GM21576 (cell line): ENCODE results near the gene KIF20B.
A peak's percentile ranks its signal among the peaks of the same experiment; 100 is the strongest.
"Not testable (repeated sequence)": the region's sequence is repeated elsewhere in the genome, so short reads cannot be mapped to it uniquely, and the experiment has no call there.

Experiments
- ATAC-seq: cut with Tn5 transposase; IDR thresholded peaks from one replicate; pipeline ENCODE4 v1.9.1; 2021; ENCODE audit warnings: mild to moderate bottlenecking, moderate library complexity; ENCODE audit not compliant: unreplicated experiment

Gene KIF20B

GRCh38 chr10:89690027-89690426, 11.4 kb upstream of the KIF20B start:
- no peak for ATAC-seq

DNA sequence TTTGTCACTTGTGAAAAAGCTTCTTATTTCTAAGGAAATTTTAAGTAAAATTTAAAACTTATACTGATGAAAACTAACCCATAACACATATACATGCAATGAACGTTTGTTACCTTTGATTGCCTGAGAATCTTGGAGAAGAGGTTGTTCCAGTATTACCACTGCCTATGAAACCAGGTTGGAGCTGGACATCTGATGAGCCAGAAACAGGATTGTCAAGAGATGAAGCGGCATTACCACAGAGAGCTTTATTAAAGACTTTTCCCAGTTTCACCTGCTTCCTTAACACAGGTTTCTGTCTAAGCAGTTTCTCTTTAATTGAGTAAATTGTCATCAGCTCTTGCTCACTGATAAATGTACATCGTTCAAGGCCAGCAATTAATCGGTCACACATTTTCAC, 9.0 kb upstream of the KIF20B start:
- no peak for ATAC-seq

GRCh38 chr10:89693176-89693575, 8.2 kb upstream of the KIF20B start:
- no peak for ATAC-seq

- no peak for ATAC-seq
These were observed 6.1 kb upstream of the KIF20B start for GRCh38 chr10:89695307-89695706.

DNA sequence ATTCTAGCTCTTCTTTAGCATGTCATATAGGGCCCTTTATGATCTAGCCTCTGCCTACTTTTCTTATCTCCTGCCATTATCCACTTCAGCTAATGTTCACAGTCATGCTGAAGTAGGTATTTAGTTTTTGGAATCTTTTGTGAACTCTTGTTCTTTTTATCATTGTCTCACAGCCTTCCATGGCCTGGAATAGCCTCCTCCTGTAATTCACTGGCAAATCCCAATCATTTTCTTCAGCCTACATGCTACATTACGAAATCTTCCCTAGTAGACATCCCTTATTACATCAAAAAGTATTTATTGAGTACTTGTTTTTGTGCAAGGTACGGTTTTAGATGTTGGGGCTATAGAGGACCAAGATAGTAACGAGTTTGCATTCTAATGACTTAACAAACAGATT, 3.4 kb upstream of the KIF20B start:
- no peak for ATAC-seq

GRCh38 chr10:89699581-89700064, 1.8 kb upstream of the KIF20B start:
- no peak for ATAC-seq

DNA sequence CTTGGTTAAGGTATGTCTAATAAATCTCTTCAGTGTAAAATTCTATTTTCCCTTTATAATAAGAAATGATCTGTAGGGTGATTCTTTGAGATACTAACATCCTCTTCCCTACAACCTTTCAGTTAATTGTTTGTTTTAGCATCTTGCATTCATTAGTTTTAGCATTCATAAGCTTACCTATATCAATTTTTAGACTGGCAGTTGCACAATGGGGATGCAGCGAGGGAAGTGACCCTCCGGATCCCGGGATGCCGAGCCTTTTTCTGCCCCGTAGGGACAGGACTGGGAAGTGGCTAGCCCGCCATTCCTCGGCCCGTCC, 508 bp upstream of the KIF20B start:
- no peak for ATAC-seq

- ATAC-seq = no peak
These were observed 711 bp downstream of the KIF20B start for GRCh38 chr10:89702121-89702480.

DNA sequence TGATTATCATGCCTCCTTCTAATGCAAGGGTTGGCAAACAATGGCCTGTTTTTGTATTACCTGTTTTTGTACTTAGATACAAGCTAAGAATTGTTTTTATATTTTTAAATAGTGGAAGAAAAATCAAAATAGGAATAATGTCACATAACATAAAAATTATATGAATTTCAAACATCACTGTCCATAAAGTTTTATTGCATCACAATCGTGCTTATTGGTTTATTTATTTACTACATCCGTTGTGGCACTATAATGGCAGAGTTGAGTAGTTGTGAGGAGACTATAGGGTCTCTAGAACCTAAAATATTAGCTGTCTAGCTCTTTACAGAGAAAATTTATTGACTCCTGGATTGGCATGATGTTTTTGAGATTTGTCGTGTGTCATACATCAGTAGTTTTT, 4.1 kb downstream of the KIF20B start:
- no peak for ATAC-seq

- no peak for ATAC-seq
These were observed 4.6 kb downstream of the KIF20B start for GRCh38 chr10:89706011-89706410.

DNA sequence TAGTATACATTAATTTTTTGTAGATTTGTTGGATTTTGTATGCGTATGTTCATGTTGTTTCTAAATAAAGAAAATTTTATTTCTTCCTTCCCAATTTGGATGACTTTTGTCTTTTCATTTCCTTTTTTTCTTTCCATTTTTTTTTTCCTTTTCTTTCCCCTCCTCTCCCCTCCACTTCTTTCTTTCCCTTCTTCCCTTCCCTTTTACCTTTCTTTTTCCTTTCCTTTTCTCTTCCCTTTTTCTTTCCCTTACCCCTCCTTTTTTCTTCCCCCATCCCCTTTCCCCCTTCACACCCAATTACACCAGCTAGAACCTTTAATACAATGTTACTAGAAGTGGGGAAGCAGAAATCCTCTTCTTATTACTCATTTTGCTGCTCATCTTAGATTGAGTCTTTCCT, 6.0 kb downstream of the KIF20B start:
- ATAC-seq = no peak

DNA sequence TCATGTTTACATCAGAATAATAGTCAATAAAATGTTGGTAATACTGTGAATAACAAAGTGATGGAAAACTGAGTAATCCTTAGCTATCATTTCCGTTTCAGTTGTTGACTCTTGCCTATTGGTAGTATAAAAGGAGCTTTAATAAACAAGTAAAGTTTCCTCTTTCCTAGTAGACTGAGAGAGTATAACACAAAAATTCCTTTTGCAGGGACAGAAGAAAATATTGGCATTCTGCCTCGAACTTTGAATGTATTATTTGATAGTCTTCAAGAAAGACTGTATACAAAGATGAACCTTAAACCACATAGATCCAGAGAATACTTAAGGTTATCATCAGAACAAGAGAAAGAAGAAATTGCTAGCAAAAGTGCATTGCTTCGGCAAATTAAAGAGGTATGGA, 9.4 kb downstream of the KIF20B start:
- no peak for ATAC-seq

DNA sequence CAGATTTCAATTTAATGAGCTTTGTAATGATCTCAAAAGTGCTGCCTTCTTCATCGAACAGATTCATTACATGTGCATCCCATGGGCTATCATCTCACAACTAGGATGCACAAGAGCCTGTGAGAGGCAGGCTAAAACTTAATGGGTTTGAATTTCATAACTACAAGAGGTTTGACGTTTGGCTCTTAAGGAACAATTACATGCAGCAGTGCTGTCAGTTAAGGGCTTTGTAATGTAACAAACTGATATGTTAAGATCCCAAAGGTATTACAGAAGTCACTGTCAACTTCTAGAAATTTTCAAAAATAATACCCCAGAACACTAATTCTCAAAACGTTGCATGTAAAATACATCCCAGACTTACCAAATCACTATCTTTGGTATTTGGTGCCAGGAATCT, 33.2 kb downstream of the KIF20B start:
- ATAC-seq = no peak

GRCh38 chr10:89738551-89739209, 37.3 kb downstream of the KIF20B start:
- peak; percentile 96 for ATAC-seq

DNA sequence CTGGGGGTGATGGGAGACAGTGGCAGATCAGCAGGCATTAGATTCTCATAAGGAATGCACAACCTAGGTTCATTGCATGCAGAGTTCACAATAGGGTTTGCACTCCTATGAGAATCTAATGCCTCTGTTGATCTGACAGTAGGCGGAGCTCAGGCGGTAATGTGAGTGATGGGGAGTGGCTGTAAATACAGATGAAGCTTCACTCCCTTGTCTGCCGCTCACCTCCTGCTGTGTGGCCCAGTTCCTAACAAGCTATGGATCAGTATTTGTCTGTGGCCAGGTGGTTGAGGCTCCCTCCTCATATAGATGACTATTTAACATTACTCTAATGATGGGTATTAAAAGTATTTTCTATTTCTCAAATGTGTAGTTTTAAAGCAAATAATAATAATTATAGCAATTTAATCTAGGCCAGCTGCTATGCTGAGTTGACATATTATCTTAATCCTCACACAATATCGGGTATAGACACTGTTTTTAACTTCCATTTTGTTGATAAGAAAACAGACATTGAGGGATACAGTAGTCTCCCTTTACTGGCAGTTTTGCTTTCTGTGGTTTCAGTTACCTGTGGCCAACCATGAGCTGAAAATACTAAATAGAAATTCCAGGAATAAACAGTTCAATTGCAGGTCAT, 39.9 kb downstream of the KIF20B start:
- ATAC-seq = no peak

GRCh38 chr10:89744026-89744425, 42.6 kb downstream of the KIF20B start:
- no peak for ATAC-seq

DNA sequence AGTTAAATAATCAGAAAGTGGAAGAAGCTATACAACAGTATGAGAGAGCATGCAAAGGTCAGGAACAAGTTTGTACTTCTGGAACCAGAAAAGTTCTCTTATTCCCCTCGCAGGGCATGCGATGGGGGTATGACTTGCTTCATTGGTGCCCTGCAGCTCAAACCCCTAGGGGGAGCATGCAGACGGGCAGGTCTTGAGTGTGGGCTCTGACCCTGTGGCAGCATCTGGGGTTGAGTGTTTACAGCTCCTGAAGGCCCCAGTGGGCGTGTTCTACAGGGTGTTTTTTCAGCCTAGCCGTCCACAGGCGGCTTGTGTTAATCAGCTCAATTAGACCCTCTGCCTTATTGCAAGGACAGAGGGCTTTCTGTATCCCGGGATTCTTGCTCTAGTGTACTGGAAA, 44.5 kb downstream of the KIF20B start:
- ATAC-seq = no peak

DNA sequence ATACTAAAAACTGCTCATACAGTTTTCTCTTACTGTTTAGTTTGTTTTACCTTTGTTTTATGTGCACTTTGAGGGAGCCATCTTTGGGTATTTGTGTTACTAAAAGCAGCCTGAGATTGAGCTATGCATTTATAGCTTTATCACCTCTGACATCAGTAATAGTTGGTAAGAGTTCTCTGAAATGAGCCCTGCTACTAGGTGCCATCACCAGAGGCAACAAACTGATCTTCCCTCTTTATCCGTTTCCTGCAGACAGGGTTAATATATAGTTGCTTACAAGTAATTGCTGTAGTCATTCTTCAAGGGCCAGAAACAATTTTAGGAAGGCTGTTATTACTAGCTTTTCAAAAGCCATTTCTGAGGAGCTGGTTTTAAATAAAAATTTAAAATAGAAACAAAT, 49.1 kb downstream of the KIF20B start:
- ATAC-seq = no peak

GRCh38 chr10:89755374-89755773, 54.0 kb downstream of the KIF20B start:
- no peak for ATAC-seq

DNA sequence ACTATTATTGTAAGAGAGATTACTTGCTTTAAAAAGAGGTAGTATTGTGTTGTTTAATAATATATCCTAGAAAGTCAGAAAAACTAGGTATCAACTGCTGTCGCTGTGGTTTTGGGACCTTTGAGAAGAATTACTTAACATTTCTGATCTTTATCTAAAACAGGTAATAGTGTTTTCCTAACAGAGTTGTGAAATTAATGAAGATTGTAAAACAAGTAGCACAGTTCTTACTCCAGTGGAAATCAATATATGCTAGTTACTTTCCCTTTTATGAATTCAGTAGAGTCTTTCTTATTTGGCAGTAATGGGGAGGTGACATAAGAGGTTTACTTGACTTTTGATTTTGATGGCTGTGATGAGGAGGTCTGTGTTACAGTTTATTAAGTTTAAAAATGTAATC, 58.1 kb downstream of the KIF20B start:
- ATAC-seq = no peak

- ATAC-seq = not testable (repeated sequence)
These were observed 62.3 kb downstream of the KIF20B start for GRCh38 chr10:89763671-89764070.

DNA sequence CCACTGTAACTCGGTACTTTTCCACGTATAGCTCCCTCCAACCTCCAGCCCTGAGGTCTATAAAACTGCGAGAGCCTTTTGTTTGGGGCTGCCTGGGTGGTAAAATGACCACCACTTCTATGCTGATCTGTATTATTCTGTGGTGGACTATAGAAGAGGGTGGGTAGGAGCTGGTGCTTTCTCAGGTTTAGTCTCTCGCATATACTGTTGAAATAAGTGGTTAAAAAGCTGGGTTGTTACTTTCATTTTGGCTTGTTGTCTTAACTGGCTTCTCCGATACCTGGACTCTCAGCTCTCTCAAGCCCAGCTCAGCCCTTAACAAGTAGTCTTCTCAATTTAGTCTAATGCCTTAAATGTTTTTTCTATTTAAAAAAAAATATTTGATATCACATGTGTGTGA, 70.3 kb downstream of the KIF20B start:
- ATAC-seq = no peak

- no peak for ATAC-seq
These were observed 71.7 kb downstream of the KIF20B start for GRCh38 chr10:89773081-89773480.
